Measurements from ENCODE around the gene FAM174C.

FAM174C gene

DNA sequence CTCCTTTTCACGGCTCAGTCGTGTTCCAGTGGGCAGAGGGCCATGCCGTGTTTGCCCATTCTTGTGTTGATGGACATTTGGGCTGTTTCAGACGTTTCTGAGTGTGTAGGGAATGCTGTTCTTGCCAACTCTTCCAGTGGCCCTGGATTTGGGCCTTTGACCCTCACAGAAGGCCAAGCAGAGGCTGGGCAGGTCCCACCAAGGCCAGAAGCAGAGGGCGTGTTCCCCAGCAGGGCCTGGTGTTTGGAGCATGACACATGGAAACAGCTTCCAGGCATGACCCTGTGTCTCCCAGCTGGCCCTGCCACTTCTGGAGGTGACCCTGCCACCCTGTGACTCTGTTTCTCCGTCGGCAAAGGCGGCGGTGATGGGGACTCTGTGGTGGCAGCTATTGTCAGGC lies 46.2 kb downstream of the FAM174C start (continued):
- TF ChIP-seq HOXA7 (CRISPR knock-in tag; IDR thresholded peaks at IDR 0.05; ENCODE audit: borderline replicate concordance) (no peak), ZFP3 (tag by site-specific recombination; IDR thresholded peaks at IDR 0.05; ENCODE audit: low read depth) (no peak), ZNF140 (tag by site-specific recombination; IDR thresholded peaks at IDR 0.05) (no peak), MEIS1 (CRISPR knock-in tag; IDR thresholded peaks at IDR 0.05; ENCODE audit: borderline replicate concordance) (no peak)

DNA sequence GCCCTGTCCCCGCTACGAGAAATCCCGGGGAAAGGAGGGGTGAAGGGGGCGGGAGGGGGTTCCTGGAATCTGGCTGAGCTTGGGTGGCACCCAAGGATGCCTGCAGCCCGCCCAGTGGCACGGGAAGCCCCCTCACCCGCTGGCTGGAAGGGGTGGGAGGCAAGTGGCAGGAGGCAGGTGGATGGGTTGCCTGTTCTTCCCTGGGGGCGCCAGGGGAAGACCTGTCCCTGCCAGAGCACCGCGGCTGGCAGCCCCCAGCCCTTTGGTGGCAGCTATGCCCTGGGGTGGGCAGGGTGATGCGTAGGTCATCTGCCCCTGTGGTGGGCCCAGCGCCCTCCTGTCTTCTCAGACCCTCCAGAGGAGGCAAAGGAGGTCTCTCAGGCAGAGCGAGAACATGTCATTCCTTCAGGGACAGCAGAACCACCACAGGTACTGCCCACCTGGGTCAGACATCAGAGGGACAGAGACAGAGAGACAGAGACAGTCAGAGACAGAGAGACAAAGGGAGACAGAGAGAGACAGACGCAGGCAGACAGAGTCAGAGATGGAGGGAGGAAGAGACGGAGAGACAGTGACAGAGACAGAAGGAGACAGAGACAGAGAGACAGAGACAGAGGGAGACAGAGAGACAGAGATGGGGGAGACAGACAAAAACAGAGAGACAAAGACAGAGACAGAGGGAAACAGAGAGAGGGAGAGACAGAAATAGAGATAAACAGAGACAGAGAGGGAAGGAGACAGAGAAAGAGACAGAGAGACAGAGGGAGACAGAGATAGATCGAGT lies 47.1 kb downstream of the FAM174C start:
- Histone ChIP-seq H3K9me3 (ENCODE audit: control insufficient read depth, insufficient read depth, low read depth, low read length) (no peaks in the 10 kb centered on the region), H3K27ac (ENCODE audit: extremely low read depth, low read depth, low read length) (no peak overlapping the region), H3K4me1 (ENCODE audit: control insufficient read depth, insufficient read depth, low read length) (peaks cover 5% of the 10 kb centered on the region; the same call in 1 of the 2 replicates), H3K4me3 (ENCODE audit: low read depth, low read length) (no peak overlapping the region), H3K36me3 (ENCODE audit: control insufficient read depth in 2 of 2, insufficient read depth in 1 of 2, low read length in 2 of 2) (no peaks in the 10 kb centered on the region)
- ChIA-PET CTCF (no interaction called here), POLR2A (no interaction called here)
- TF ChIP-seq ZNF585B (tag by site-specific recombination; IDR thresholded peaks at IDR 0.05) (no peak), ZNF366 (tag by site-specific recombination; conservative IDR thresholded peaks at IDR 0.05) (peak; percentile 73; the same call in 1 of the 2 replicates), ZNF202 (tag by site-specific recombination; IDR thresholded peaks at IDR 0.05; ENCODE audit: borderline replicate concordance) (peak; percentile 63; the same call in 1 of the 2 replicates)
- TF ChIP-seq, protein P1, sequence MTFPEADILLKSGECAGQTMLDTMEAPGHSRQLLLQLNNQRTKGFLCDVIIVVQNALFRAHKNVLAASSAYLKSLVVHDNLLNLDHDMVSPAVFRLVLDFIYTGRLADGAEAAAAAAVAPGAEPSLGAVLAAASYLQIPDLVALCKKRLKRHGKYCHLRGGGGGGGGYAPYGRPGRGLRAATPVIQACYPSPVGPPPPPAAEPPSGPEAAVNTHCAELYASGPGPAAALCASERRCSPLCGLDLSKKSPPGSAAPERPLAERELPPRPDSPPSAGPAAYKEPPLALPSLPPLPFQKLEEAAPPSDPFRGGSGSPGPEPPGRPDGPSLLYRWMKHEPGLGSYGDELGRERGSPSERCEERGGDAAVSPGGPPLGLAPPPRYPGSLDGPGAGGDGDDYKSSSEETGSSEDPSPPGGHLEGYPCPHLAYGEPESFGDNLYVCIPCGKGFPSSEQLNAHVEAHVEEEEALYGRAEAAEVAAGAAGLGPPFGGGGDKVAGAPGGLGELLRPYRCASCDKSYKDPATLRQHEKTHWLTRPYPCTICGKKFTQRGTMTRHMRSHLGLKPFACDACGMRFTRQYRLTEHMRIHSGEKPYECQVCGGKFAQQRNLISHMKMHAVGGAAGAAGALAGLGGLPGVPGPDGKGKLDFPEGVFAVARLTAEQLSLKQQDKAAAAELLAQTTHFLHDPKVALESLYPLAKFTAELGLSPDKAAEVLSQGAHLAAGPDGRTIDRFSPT (tag by site-specific recombination; IDR thresholded peaks at IDR 0.05) = peak; percentile 71
- TF ChIP-seq, protein P2, sequence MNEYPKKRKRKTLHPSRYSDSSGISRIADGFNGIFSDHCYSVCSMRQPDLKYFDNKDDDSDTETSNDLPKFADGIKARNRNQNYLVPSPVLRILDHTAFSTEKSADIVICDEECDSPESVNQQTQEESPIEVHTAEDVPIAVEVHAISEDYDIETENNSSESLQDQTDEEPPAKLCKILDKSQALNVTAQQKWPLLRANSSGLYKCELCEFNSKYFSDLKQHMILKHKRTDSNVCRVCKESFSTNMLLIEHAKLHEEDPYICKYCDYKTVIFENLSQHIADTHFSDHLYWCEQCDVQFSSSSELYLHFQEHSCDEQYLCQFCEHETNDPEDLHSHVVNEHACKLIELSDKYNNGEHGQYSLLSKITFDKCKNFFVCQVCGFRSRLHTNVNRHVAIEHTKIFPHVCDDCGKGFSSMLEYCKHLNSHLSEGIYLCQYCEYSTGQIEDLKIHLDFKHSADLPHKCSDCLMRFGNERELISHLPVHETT (tag by site-specific recombination; IDR thresholded peaks at IDR 0.05) = 0 out of 2 replicates have a peak, but pooled peaks have one; percentile 26
- TF ChIP-seq, protein P3, sequence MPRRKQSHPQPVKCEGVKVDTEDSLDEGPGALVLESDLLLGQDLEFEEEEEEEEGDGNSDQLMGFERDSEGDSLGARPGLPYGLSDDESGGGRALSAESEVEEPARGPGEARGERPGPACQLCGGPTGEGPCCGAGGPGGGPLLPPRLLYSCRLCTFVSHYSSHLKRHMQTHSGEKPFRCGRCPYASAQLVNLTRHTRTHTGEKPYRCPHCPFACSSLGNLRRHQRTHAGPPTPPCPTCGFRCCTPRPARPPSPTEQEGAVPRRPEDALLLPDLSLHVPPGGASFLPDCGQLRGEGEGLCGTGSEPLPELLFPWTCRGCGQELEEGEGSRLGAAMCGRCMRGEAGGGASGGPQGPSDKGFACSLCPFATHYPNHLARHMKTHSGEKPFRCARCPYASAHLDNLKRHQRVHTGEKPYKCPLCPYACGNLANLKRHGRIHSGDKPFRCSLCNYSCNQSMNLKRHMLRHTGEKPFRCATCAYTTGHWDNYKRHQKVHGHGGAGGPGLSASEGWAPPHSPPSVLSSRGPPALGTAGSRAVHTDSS (tag by site-specific recombination; IDR thresholded peaks at IDR 0.05) = no peak

DNA sequence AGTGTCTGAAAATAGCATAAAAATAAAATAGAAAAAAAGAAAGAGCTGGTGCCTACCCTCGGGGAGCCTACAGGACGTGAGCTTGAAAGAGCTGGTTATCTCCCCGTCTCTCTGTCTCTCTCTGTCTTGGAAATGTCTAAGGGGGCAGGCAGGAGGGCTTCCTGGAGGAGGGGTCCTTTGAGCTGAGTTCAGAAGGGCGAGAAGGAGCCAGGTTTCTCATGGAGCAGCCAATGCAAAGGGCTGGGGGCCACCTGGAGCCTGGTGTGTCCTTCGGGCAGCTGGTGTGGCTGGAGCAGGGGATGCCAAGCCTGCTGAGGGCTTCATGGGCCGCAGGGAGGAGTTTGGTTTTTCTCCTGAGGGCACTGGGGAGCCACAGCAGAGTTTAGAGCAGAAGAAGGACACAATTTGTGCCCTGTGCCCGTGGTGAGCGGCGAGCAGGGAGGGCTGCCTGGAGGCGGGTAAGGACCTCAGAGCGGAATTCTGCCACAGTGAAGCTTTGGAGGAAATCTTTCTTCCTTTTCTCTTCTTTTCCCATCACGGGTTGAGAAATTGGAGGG lies 49.0 kb downstream of the FAM174C start:
- ChIA-PET CTCF (interaction anchor here (0.6 to 1.4 kb wide), 4 partner anchors 8 to 278 kb away, joined by 3 read pairs; no protein-coding TSS in a partner anchor), POLR2A (interaction anchor here (0.8 to 1.1 kb wide), 2 partner anchors 10 to 59 kb away, joined by 4 to 5 read pairs; no protein-coding TSS in a partner anchor)
- peak; percentile 74 for TF ChIP-seq ZNF623 (tag by site-specific recombination; IDR thresholded peaks at IDR 0.05)
- TF ChIP-seq ZNF670 (tag by site-specific recombination; IDR thresholded peaks at IDR 0.05; ENCODE audit: low read depth) = no peak
- TF ChIP-seq, protein P4, sequence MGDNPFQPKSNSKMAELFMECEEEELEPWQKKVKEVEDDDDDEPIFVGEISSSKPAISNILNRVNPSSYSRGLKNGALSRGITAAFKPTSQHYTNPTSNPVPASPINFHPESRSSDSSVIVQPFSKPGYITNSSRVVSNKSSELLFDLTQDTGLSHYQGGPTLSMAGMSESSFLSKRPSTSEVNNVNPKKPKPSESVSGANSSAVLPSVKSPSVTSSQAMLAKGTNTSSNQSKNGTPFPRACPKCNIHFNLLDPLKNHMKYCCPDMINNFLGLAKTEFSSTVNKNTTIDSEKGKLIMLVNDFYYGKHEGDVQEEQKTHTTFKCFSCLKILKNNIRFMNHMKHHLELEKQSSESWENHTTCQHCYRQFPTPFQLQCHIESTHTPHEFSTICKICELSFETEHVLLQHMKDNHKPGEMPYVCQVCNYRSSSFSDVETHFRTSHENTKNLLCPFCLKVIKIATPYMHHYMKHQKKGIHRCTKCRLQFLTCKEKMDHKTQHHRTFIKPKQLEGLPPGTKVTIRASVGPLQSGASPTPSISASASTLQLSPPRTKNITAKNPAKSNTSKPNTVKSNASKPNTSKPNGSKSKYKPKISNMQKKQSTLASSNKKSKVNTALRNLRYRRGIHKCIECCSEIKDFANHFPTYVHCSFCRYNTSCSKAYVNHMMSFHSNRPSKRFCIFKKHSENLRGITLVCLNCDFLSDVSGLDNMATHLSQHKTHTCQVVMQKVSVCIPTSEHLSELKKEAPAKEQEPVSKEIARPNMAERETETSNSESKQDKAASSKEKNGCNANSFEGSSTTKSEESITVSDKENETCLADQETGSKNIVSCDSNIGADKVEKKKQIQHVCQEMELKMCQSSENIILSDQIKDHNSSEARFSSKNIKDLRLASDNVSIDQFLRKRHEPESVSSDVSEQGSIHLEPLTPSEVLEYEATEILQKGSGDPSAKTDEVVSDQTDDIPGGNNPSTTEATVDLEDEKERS (tag by site-specific recombination; IDR thresholded peaks at IDR 0.05) = no peak
- no peak for TF ChIP-seq ZIC2 (tag by site-specific recombination; IDR thresholded peaks at IDR 0.05)
- TF ChIP-seq, protein P5, sequence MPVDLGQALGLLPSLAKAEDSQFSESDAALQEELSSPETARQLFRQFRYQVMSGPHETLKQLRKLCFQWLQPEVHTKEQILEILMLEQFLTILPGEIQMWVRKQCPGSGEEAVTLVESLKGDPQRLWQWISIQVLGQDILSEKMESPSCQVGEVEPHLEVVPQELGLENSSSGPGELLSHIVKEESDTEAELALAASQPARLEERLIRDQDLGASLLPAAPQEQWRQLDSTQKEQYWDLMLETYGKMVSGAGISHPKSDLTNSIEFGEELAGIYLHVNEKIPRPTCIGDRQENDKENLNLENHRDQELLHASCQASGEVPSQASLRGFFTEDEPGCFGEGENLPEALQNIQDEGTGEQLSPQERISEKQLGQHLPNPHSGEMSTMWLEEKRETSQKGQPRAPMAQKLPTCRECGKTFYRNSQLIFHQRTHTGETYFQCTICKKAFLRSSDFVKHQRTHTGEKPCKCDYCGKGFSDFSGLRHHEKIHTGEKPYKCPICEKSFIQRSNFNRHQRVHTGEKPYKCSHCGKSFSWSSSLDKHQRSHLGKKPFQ (tag by site-specific recombination; IDR thresholded peaks at IDR 0.05) = no peak
- peak; percentile 94 for TF ChIP-seq ZNF16 (tag by site-specific recombination; IDR thresholded peaks at IDR 0.05; ENCODE audit: low read depth)
- Histone ChIP-seq H3K4me3 (ENCODE audit: low read depth, low read length) (no peak overlapping the region), H3K9me3 (ENCODE audit: control insufficient read depth, insufficient read depth, low read depth, low read length) (no peaks in the 10 kb centered on the region), H3K36me3 (ENCODE audit: control insufficient read depth in 2 of 2, insufficient read depth in 1 of 2, low read length in 2 of 2) (no peaks in the 10 kb centered on the region), H3K4me1 (ENCODE audit: control insufficient read depth, insufficient read depth, low read length) (peaks cover 5% of the 10 kb centered on the region; the same call in 1 of the 2 replicates), H3K27ac (ENCODE audit: extremely low read depth, low read depth, low read length) (peak overlapping the region; percentile 43; the same call in 1 of the 2 replicates)
